Non-pigmented ciliary epithelial cell (primary cell): ENCODE data around the gene FGGY.
"Not testable (repeated sequence)": the region's sequence is repeated elsewhere in the genome, so short reads cannot be mapped to it uniquely, and the experiment has no call there.

Source experiments
- DNase-seq: peaks from one replicate; pipeline ENCODE4 v3.0.0-alpha.2; 2010; ENCODE audit warnings: low read depth

The FGGY gene

DNA sequence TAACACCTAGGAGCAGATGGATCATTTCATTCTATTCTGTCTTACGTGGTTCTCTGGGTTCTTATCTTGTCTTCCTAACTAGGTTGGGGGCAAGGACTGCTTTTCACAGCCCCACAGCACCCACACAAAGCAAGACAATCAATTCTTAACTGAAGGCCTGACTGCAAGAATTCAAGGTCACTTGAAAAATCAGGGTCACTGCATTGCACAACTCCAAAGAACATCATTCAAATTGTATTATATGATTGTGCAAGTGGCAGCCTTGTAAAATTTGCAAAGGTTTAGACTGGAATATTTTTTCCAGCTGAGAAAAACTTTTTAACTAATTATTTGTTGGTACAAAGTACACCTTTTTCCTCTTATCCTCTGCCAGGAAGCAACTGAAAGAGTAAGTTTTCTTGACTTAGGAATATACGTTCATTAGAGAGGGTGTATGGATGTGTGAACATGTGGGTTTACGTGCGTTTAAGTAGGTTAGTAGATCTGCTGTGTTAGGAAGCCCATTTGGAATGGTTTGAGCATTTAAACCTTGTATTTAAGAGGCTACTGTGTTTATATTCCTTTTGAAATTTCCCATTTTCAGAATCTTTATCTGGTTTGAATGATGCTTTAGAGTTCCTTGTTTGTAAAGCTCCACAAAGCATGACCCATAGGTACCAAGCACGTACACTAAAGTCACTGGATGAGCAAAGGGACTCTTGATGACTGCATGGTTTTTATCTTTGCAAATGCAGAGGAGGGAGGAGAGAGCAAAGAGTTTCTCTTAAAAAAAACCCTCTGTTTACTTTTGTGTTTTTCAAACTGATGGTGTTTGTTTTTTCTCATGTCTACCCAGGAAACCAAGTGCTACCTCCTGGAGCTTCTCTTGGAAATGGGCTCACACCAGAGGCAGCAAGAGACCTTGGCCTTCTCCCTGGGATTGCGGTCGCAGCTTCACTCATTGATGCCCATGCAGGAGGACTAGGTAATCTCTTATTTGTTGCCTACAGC lies 214.9 kb downstream of the FGGY start:
- DNase-seq: no peak

DNA sequence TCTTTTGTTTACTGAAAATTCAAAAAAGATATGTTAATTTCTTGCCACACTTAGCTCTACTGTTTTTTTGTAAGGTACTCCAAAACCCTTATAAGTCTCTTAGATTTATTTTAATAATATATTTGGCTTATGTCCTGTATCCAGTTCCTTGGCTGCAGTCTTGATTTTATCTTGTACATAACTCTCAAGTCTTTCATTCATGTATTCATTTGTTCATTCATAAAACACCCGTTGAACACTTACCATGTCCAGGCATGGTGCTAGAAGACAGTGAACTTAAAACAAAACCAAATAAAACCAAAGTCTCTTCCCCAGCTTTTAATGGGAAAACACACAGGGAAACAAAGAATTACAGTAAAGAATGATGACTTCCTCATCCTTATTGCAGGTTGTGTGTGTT lies 215.8 kb downstream of the FGGY start:
- no peak for DNase-seq

DNA sequence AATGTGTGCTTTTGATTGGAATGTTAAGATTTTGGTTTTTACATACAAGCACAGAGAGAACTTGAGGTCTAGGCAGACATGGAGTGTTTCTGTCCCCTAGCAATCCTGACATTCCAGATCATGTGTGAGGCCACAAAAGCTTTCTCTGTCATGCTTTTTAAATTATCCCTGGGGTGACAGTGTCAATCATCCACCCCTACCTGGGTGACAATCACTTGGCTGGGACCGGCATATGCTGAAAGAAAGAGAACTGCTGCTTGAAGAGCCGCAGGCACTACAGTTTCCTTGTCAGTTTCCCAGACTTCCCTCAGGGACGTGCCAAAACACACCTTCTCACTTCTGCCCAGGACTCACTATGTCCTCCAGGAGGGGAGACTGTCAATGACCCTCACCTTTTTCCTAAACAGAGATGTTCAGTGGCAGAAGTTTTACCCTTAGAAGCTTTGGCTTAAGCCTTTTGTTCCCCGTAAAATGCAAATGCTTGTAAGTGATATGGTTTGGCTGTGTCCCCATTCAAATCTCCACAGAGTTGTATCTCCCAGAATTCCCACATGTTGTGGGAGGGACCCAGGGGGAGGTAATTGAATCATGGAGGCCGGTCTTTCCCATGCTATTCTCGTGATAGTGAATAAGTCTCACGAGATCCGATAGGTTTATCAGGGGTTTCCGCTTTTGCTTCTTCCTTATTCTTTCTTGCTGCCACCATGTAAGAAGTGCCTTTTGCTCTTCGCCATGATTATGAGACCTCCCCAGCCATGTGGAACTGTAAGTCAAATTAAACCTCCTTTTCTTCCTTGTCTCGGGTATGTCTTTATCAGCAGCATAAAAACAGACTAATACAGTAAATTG lies 217.4 kb downstream of the FGGY start:
- DNase-seq: no peak

DNA sequence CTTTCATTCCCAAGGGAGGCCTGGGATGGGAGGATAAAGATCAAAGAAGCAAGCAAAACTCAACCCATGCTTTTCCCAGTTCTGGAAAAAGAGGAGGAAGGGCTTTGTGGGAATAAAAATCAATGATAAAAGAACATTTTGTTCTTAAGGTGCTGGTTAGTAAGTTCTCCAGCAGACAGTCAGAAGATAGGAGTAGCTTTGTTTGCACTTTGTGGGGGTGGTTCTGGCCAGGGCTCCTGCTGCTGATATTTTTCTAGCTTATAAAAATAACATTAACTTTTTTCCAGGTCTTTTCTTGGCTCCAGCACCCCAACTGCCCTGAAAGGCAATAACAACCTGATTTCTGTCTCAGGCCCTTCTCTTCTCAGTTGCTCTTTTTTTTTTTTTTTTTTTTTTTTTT lies 220.0 kb downstream of the FGGY start:
- no peak for DNase-seq

DNA sequence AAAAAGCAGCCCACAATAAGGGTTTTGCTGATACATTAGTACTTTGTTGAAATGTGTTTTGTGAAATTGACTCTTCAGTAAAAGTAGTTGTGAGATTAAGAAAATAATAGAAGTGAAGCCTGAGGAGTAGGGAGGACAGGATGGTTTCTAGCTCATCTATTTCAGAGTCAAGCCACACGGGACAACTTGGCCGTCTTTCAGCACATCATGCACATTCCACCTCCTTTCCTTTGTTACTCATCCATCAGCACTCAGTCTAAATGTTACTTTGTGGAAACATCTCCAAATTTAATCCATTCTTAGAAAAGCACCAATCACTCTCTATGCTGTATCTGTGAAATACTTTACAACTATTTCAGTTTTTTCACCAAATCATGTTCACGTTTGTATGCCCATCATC lies 223.3 kb downstream of the FGGY start:
- no peak for DNase-seq

DNA sequence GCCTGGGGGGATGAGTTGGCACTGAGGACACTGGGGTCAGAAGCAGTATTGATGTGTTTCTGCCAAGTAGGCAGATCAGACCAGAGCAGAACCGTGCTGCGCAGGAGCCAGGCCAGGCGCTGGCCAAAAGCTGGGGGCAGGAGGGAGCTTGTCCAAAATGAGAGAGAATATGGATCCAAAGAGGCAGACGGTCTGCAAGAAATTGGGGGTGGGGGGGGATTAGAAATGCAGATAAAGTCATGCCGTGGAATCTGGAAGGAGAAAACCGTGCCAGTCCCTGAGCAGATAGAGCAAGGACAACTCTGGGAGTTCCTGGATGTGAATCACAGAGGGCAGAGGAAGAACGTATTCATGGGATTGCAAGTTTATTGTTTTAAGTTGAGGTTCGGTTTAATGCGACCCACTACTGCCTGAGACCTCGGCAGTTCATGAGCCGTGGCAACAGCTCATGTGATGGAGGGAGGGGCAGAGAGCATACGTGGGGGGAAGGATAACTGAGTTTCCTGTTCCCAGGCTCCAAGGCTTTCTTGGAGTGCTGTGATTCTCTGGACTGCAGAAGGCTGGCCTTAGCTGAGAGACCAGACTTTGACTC lies 224.0 kb downstream of the FGGY start:
- no peak for DNase-seq

DNA sequence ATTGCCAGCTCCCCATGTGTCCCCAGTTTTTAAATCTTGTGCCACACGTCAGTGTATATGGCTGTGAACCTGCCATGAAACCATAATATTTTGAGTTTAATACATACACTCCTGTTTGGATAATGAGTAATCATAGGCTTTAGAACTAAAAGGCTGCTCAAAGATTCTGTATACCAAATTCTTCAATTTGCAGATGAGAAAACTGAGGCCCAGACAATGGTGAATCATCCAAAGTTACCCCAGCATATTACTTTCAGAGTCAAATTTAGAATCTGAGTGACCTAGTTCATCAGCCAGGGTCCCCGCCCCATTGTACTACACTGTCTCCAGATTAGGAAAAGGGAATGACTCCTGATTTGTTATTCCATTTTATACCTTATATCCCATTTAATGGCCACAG lies 224.6 kb downstream of the FGGY start:
- no peak for DNase-seq

DNA sequence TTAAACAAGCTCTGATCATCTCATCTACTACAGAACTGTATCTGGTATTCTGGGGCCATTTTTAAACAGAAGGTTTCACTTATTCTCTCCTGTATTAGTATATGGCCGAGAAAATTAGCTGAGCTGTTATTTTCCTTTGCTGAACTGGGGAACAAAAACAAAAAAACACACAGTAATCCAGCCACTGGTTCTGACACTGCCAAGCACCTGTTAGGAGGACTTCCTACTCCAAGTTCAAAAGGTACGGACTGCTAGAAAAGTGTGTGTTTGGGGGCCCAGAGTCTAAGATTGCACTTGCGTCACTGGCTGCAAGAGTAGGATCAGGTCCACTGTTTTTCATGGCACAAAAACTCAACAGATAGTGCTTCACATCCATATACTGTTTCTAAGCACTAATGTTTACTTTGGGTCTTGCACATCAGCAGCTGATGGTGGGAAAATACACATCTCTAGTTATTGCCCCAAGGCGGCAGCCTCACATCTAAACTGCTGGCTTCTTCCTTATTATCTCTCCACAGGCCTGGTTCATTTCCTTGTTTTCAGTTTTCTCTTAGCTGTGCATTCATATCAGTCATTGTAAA lies 226.1 kb downstream of the FGGY start:
- no peak for DNase-seq

DNA sequence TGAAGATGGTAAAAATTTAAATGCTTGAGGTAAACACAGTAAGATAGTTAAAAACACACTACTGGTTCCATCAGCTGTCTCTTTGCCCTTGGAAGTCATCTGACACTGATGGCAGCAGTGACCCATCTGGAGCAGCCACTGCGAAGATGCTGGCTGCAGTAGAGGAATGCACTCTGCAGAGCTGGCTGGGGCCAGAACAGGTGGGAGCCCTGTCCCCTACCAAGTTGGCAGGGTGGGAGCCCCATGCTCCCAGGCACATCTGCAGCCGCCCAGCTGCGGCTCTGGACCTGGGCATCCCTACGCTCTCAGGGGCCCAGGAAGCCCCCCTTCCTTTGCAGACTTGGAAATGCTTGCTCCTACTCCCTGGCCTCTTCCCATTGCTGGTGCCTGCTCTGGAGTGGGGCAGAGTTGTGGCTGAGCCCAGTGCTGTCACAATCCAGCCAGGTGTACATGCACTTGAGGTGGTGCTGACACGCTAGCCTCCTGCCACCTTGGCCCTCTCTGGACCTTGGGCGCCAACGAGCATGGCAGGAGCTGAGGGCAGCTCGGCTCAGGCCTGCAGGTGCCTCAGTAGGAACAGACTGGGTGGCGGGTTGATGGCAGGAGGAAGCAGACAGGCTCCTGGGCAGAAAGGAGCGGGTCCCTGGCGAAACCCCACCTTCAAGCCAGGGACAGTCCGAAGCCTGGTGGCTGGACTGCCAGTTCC lies 227.0 kb downstream of the FGGY start:
- no peak for DNase-seq

DNA sequence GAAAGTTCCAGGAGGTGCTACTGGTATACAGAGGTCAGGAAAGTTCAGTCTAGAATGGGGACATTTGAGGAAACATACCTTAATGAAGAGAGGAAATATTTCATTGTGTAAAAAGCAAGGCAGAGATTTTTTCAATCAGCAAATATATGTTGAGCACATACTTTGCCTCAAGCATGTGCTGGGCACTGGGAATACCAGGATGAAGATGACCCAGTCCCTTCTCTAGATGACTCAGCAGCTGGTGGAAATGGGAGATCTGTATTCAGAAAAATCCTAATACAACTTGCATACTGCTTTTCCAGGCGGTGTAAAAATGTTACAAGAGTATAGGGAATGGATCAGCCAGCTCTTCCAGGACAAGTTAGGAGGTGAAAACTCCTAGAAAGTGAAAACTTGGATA lies 229.3 kb downstream of the FGGY start:
- no peak for DNase-seq

DNA sequence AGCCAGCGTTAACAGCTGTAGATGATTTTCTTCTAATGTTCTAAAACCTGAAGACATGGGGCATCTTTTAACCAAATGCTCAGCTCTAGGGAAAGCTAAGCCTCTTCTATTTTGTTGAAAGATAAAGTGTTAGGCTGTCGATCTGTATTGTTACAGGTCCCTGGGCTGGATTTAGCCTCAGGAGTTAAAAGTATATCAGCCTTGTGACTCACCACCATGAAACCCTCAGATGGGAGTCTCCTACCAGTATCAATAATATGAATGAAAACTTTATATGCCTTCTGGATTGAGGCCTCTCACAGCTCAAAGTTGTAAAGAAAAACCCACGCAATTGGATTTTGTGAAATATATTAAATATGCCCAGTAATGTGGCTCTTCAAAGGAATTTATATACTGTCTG lies 231.6 kb downstream of the FGGY start:
- DNase-seq: no peak

DNA sequence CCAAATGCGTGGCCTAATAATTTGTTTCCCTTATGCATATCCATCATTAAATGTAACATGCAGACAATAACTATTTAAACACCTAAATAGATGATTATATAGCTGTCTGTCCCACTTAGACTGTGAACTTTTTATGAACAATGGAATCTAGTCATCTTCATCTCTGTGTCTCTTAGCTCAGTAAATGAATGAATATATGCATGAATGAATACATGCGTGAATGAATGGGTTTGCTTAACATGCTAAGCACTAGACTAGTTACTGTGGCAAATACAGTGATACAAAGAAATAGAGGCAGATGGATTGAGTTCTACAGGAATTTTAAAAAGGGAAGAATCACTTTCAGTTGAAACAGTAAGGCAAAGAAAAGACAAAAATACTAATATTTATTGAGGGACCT lies 232.0 kb downstream of the FGGY start:
- no peak for DNase-seq

DNA sequence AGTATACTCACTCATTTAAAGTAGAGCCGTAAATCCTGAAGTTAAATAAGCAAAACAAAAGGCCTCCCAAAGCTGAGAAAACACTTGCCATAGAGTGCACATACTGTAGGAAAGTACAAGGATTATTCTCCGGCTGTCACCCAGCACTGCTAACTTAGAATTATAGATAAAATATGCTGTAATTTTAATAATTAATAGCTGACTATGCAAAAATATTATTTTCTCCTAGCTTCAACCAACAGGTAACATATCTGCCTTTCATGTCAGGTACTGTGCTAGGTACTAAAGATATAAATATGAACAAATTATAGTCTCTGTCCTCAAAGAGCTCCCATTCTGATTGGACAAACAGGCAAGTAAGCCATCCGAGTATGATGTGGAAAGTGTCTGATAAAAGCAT lies 233.2 kb downstream of the FGGY start:
- DNase-seq: no peak

DNA sequence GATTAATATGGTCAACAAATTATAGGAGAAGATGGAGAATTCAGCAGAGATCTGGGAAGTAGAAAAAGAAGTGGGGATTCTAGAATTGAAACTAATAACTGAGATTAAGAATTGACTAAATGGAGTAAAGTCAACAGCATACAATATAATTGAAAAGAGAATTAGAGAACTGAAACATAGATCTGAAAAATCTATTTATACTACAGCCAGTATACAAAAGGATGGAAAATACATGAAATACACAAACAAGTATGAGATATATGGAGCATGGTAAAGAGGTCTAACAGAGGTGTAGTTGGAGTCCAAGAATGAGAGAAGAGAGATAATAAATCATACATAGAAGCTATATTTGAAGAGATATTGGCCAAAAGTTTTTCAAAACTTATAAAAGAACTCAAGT lies 235.2 kb downstream of the FGGY start:
- no peak for DNase-seq

DNA sequence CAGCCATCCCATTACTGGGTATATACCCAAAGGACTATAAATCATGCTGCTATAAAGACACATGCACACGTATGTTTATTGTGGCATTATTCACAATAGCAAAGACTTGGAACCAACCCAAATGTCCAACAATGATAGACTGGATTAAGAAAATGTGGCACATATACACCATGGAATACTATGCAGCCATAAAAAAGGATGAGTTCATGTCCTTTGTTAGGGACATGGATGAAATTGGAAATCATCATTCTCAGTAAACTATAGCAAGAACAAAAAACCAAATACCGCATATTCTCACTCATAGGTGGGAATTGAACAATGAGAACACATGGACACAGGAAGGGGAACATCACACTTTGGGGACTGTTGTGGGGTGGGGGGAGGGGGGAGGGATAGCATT lies 241.6 kb downstream of the FGGY start:
- not testable (repeated sequence) for DNase-seq

DNA sequence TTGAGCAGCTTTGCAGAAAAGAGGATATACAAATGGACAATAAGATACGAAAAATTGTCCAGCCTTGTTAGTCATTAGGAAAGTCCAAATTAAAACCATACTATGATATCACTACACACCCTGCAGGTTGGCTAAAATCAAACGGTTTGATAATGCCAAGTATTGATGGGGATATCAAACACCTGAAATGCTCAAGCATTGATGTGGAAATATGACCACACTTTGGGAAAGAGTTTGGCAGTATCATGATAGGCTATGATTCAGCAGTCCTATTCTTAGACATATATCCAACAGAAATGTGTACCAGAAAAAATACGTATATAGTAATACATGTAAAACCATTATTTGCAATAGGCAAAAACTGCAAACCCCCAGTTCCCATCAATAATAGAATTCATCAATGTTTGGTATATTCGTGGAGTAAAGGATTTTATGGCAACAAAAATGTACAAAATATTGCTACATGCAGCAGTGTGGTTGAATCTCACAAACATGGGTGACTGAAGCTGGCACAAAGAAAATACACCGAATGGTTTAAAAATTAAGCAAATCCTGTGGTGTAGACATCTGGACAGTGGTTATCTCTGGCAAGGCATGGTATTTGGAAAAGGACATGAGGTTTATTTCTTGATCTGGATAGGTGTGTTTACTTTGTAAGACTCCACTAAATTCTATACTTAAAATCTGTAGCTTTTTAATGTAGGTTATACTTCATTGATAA lies 243.2 kb downstream of the FGGY start:
- DNase-seq: no peak

DNA sequence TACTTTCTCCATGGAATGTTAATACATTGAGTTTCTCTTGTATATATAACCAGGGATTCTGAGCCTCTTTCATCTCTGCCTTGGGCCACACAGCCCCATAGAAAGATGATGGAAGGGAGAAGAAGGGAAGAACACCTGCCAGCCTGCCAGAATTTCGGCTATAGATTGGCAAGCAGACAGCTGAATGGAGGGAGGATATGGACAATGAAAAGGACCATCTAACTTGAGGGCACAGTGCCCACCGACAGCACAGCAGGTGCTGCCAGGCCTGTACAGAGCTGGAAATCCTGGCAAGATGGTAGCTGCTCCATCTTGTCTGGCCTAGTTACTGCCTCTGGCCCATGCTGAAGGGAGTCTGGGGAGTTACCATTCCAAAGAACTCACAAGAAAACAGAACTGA lies 244.3 kb downstream of the FGGY start:
- no peak for DNase-seq

DNA sequence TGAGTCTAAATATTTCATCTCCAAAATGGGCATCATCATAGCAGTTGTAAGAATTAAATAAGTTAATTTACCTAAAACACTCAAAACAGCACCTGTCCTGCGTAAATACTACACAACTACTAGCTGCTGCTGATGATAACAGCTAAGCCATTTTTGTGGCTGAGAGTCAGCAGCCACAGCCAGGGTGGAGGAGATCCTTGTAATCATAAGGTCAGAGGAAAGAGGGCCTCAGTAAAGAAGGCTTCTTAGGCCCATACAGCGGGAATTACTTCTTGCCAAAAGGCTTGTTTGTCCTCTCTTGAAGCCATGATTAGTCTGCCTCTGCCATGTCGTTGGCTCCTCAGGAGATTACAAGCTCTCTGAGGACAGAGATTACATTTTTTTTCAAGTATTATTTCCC lies 245.0 kb downstream of the FGGY start:
- DNase-seq: no peak

DNA sequence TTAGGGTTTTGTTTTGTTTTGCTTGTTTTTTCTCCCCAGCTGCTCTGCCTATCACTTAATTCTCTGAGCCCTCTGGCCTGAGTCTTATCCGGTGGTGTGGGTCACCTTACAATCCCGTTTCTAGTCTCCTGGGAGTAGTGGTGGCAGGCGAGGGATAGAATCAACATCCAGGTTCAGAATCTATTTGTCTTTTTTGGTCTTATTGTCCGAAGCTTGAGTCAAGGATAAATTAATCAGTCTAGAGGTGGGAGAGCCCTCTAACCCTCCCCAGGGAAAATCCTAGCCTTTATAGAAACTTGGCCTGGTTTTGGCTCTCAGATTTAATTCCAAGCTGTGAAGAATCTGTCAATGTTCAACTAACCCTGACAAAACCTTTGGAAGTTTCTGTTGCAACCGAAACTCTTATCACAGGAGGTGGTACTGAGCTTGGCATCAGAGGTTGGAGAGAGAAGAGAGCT lies 246.3 kb downstream of the FGGY start:
- DNase-seq: no peak

DNA sequence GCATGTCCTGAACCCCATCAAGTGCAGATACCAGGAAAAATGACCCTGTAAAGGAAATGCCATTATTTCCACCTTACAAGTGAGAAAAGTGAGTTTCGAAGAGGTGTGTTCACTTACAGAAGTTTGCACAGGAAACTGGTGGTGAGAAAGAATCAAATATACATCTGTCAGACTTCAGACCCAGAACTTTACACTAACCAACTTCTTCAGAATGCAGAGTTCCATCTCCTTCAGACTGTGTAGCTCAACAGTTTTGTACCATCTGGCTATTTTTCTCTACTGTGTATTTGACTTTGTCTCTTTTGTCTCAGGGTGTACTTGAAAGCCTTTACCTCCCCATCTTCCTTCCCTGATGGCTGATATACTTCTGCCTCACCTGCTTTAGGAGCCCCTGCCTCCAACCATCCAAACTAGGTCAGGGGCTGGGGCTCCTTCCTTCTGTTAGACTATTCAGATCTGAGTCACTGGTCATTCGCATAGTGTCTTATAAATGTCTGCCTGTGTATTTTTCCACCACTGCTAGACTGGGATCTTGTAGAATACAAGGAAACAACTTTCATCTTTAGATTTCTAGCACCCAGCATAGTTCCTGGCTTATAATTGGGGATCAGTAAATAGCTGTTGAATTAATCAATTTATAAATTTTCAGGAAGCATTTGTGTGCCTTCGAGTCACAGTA lies 247.9 kb downstream of the FGGY start:
- no peak for DNase-seq
